ENCODE measurements around the gene USH2A. TPM values are rescaled to one million over a fixed set of nuclear protein-coding genes. Genes with fewer than 3 reads are reported as not detected.
"Not testable (repeated sequence)": the region's sequence is repeated elsewhere in the genome, so short reads cannot be mapped to it uniquely, and the experiment has no call there.

The USH2A gene
- total and polyA plus RNA-seq, 2 experiments from 2014 or later = under 0.01 to 0.01 TPM

- H3K4me1 ChIP-seq (ENCODE audit: insufficient read depth) = no peaks in the 10 kb centered on the region
- no peak overlapping the region for H3K4me3 ChIP-seq
- no peak overlapping the region for H2AFZ ChIP-seq
- H3K9me3 ChIP-seq (ENCODE audit: low read depth) = no peaks in the 10 kb centered on the region
- no peaks in the 10 kb centered on the region for H3K9me2 ChIP-seq (ENCODE audit: insufficient read depth)
- H3F3A ChIP-seq (ENCODE audit: insufficient read depth) = no peaks in the 10 kb centered on the region
- no peaks in the 10 kb centered on the region for H3K79me2 ChIP-seq (ENCODE audit: insufficient read depth)
- H3K4me2 ChIP-seq (ENCODE audit: unreplicated experiment) = no peak overlapping the region
- no peak for DNase-seq
- TF ChIP-seq EZH2phosphoT487 (IDR thresholded peaks at IDR 0.05; ENCODE audit: insufficient read depth, low read depth) (no peak), EZH2 (IDR thresholded peaks at IDR 0.05; ENCODE audit: insufficient read depth, poor library complexity, severe bottlenecking) (no peak)
- H3K27me3 ChIP-seq (replicated peaks; ENCODE audit: insufficient read depth) = no peaks in the 10 kb centered on the region
- 0% methylated on average over 1 of the region's 1 CpG for WGBS, 2 experiments (ENCODE audit: low coverage in 1 of 2, low lambda C conversion rate in 2 of 2, missing lambda C conversion rate in 2 of 2)
- H3K36me3 ChIP-seq (ENCODE audit: low read depth) = no peaks in the 10 kb centered on the region
- in situ Hi-C loops (cut with MboI) = no loop called here
- H3K9ac ChIP-seq = no peak overlapping the region
- H4K20me1 ChIP-seq (ENCODE audit: insufficient read depth) = no peaks in the 10 kb centered on the region
- no peak overlapping the region for H3K27ac ChIP-seq
Measured at GRCh38 chr1:216350186-216350585, 73.1 kb downstream of the USH2A start.

DNA sequence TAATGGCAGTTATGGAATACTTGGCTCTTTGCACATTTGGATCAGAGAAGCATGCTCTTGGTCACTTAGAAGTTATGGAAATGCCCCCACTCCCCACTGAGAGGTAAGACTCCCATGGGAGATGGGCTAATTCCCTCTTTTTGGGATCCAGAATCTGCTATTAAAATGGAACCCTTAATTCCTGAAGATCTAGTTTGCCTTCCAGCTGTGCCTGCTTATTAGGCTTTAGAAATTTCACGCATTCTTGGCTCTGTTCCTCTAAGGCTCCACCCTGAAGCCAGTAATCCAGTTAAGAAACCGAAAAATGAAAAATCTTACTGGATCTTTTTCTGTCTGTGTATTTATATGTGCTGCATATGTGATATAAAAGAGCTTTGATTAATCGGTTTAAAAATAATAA lies 76.7 kb downstream of the USH2A start:
- Histone ChIP-seq H3K36me3 (ENCODE audit: low read depth) (no peaks in the 10 kb centered on the region), H3F3A (ENCODE audit: insufficient read depth) (no peaks in the 10 kb centered on the region), H3K79me2 (ENCODE audit: insufficient read depth) (no peaks in the 10 kb centered on the region), H3K27me3 (replicated peaks; ENCODE audit: insufficient read depth) (no peaks in the 10 kb centered on the region), H3K4me1 (ENCODE audit: insufficient read depth) (no peaks in the 10 kb centered on the region), H4K20me1 (ENCODE audit: insufficient read depth) (no peaks in the 10 kb centered on the region), H3K9me2 (ENCODE audit: insufficient read depth) (no peaks in the 10 kb centered on the region), H3K27ac (no peak overlapping the region), H3K4me3 (no peak overlapping the region), H3K9me3 (ENCODE audit: low read depth) (no peaks in the 10 kb centered on the region), H2AFZ (no peak overlapping the region), H3K9ac (no peak overlapping the region), H3K4me2 (ENCODE audit: unreplicated experiment) (no peak overlapping the region)
- TF ChIP-seq EZH2phosphoT487 (IDR thresholded peaks at IDR 0.05; ENCODE audit: insufficient read depth, low read depth) (no peak), EZH2 (IDR thresholded peaks at IDR 0.05; ENCODE audit: insufficient read depth, poor library complexity, severe bottlenecking) (no peak)
- DNase-seq = peak; percentile 0
- WGBS, 2 experiments (ENCODE audit: low coverage in 1 of 2, low lambda C conversion rate in 2 of 2, missing lambda C conversion rate in 2 of 2) = 23% methylated on average over 3 of the region's 3 CpGs
- in situ Hi-C loops (cut with MboI) = no loop called here

- H3F3A ChIP-seq (ENCODE audit: insufficient read depth); H3K27me3 ChIP-seq (replicated peaks; ENCODE audit: insufficient read depth); H3K4me1 ChIP-seq (ENCODE audit: insufficient read depth); H3K79me2 ChIP-seq (ENCODE audit: insufficient read depth); H3K27ac ChIP-seq; H3K9me3 ChIP-seq (ENCODE audit: low read depth); DNase-seq; H3K9ac ChIP-seq; H3K9me2 ChIP-seq (ENCODE audit: insufficient read depth); in situ Hi-C loops (cut with MboI); H3K4me2 ChIP-seq (ENCODE audit: unreplicated experiment); H4K20me1 ChIP-seq (ENCODE audit: insufficient read depth); H3K36me3 ChIP-seq (ENCODE audit: low read depth); H2AFZ ChIP-seq; H3K4me3 ChIP-seq: not testable (repeated sequence)
- 23% methylated on average over 5 of the region's 5 CpGs for WGBS, 2 experiments (ENCODE audit: low coverage in 1 of 2, low lambda C conversion rate in 2 of 2, missing lambda C conversion rate in 2 of 2)
Measured at GRCh38 chr1:216340542-216340941, 82.7 kb downstream of the USH2A start.

DNA sequence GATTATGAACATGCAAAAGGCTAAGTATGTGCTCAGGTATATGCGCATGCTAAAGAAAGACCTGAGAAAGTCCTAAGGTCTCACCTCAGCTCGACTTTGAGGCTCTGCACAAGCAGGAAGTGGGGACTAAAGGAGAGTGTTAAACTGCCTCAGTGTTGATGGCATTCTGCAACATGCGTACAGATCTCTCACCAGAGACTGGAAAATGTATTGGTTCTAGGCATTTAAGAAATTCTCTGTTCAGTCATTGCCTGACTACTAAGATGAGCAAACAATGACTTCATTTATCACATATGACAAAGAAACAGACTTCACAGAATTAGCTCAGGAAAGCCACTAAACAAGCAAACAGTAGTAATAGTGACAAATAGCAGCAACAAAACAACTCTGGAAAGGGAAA lies 90.8 kb downstream of the USH2A start:
- Histone ChIP-seq H3K9me3 (ENCODE audit: low read depth) (no peaks in the 10 kb centered on the region), H3K9me2 (ENCODE audit: insufficient read depth) (no peaks in the 10 kb centered on the region), H2AFZ (no peak overlapping the region), H3K27me3 (replicated peaks; ENCODE audit: insufficient read depth) (no peaks in the 10 kb centered on the region), H3K27ac (no peak overlapping the region), H4K20me1 (ENCODE audit: insufficient read depth) (no peaks in the 10 kb centered on the region), H3K79me2 (ENCODE audit: insufficient read depth) (no peaks in the 10 kb centered on the region), H3K4me3 (no peak overlapping the region), H3K9ac (no peak overlapping the region), H3K36me3 (ENCODE audit: low read depth) (no peaks in the 10 kb centered on the region), H3K4me2 (ENCODE audit: unreplicated experiment) (no peak overlapping the region), H3K4me1 (ENCODE audit: insufficient read depth) (no peaks in the 10 kb centered on the region), H3F3A (ENCODE audit: insufficient read depth) (no peaks in the 10 kb centered on the region)
- in situ Hi-C loops (cut with MboI) = no loop called here
- DNase-seq = no peak
- no peak for TF ChIP-seq EZH2phosphoT487 (IDR thresholded peaks at IDR 0.05; ENCODE audit: insufficient read depth, low read depth)
- no peak for TF ChIP-seq EZH2 (IDR thresholded peaks at IDR 0.05; ENCODE audit: insufficient read depth, poor library complexity, severe bottlenecking)
- 40 to 44% methylated on average over 3 of the region's 3 CpGs for WGBS, 2 experiments (ENCODE audit: low coverage in 1 of 2, low lambda C conversion rate in 2 of 2, missing lambda C conversion rate in 2 of 2)

DNA sequence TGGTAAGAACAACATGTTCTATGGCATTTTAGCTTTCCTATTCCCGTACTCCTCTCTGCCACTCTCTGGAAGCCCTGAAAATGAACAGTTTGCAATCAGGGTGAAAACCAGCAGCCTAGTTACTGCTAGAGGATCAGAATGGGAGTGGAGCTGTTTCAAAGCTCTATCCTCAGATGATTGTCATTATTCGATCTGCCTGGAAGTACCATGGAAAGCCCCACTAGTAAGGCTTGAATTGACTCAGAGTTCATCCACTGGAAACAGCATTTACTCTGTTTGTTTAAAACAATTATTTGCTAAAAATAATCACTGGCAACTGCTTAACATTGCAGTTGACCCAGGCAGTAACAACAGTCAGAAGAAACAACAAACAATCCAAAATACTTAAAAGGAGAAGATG lies 91.2 kb downstream of the USH2A start:
- TF ChIP-seq EZH2 (IDR thresholded peaks at IDR 0.05; ENCODE audit: insufficient read depth, poor library complexity, severe bottlenecking) (no peak), EZH2phosphoT487 (IDR thresholded peaks at IDR 0.05; ENCODE audit: insufficient read depth, low read depth) (no peak)
- no peaks in the 10 kb centered on the region for H3K79me2 ChIP-seq (ENCODE audit: insufficient read depth)
- no peaks in the 10 kb centered on the region for H3K4me1 ChIP-seq (ENCODE audit: insufficient read depth)
- no peaks in the 10 kb centered on the region for H3K27me3 ChIP-seq (replicated peaks; ENCODE audit: insufficient read depth)
- in situ Hi-C loops (cut with MboI) = no loop called here
- no peaks in the 10 kb centered on the region for H3K36me3 ChIP-seq (ENCODE audit: low read depth)
- H3K9me3 ChIP-seq (ENCODE audit: low read depth) = no peaks in the 10 kb centered on the region
- H3K4me2 ChIP-seq (ENCODE audit: unreplicated experiment) = no peak overlapping the region
- H3K9ac ChIP-seq = no peak overlapping the region
- no peaks in the 10 kb centered on the region for H4K20me1 ChIP-seq (ENCODE audit: insufficient read depth)
- WGBS, 2 experiments (ENCODE audit: low coverage in 1 of 2, low lambda C conversion rate in 2 of 2, missing lambda C conversion rate in 2 of 2) = 14% methylated on average over 2 of the region's 2 CpGs
- H3K4me3 ChIP-seq = no peak overlapping the region
- no peak overlapping the region for H3K27ac ChIP-seq
- no peak for DNase-seq
- no peaks in the 10 kb centered on the region for H3F3A ChIP-seq (ENCODE audit: insufficient read depth)
- no peaks in the 10 kb centered on the region for H3K9me2 ChIP-seq (ENCODE audit: insufficient read depth)
- no peak overlapping the region for H2AFZ ChIP-seq

All from GM23248 (cell line).